ENCODE data around the gene UBE2E1.

- TF ChIP-seq EP300 (IDR thresholded peaks at IDR 0.05; ENCODE audit: borderline replicate concordance) (no peak), CEBPB (IDR thresholded peaks at IDR 0.05) (no peak), YY1 (IDR thresholded peaks at IDR 0.05; ENCODE audit: low read depth) (no peak), EGR1 (IDR thresholded peaks at IDR 0.05) (no peak), TAF1 (IDR thresholded peaks at IDR 0.05; ENCODE audit: low read depth) (no peak), USF1 (IDR thresholded peaks at IDR 0.05) (no peak), TEAD4 (IDR thresholded peaks at IDR 0.05) (no peak), REST (IDR thresholded peaks at IDR 0.05; ENCODE audit: low read depth) (no peak), CREB1 (IDR thresholded peaks at IDR 0.05; ENCODE audit: low read depth) (no peak), RAD21 (IDR thresholded peaks at IDR 0.05; ENCODE audit: low read depth) (no peak)
- TF ChIP-seq, protein P1, sequence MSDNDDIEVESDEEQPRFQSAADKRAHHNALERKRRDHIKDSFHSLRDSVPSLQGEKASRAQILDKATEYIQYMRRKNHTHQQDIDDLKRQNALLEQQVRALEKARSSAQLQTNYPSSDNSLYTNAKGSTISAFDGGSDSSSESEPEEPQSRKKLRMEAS (IDR thresholded peaks at IDR 0.05), result no peak
These were observed 27.3 kb upstream of the UBE2E1 start for GRCh38 chr3:23778446-23778845.

Data from Ishikawa (cell line).